ENCODE data around the gene DUT.

Gene DUT

DNA sequence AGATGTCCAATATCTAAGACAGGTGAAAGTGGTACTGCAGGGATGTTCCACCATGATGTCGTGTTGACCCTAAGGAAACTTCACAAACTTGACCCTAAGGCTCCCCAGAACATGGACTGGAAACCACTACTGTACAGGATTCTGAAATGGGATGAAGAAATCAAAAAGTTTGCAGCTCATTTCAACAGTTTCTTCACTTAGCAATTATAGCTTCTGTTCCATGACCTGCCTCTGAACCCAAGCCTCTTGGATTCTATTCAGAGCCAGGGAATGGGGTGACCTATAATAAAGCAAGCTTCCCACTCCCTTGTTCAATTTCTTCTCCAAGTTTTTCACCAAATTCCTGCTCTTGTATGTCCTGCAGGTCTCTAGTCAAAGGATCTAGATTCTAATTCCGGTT, 40.7 kb downstream of the DUT start:
- DNase-seq, result no peak

DNA sequence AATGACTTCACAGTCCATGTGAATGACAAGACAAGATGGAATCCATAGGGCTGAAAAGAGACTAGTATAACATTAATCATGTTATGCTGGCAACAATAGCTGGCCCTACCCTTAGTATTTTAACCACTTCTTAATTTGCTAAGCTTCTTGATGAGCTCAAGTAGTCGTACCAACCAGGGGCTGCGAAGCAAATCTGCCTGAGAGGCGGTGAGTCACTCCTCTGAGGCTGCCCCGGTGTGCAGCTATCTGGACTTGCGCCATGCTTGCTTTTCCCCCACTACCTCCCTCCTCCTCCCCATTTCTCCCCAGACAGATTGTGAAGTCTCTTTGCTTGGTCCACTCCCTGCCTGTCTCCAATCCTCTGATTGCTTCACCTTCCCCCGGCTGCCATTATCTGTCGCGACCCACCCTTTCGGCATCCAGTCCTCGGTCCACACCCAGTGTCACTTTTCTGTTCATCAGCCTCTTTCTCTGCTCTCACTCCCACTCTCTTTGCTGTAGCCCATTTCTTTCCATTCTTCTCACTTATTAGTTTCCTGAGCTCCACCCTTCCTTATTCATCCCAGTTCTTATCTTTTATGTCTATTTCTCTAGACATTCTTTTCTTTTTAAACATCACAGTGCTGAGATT, 42.7 kb downstream of the DUT start:
- DNase-seq, result no peak

DNA sequence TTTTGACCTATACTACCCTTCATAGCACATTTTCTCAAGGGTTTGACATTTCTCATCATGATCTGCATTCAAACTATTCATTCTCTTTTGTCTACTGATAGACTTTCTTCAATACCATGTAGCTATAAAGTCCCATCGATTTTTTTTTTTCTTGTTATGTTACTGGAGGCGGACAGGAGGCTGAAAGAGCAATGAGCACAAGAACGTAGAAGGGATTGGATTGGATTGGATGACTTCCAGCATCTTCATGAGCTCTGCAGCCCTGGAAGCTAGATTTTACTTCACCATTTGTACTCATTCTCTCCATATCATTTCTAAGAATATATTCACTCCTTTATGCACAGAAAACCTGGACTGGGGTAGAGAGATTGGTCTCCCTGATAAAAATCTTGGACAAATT, 43.2 kb downstream of the DUT start:
- DNase-seq, result no peak

DNA sequence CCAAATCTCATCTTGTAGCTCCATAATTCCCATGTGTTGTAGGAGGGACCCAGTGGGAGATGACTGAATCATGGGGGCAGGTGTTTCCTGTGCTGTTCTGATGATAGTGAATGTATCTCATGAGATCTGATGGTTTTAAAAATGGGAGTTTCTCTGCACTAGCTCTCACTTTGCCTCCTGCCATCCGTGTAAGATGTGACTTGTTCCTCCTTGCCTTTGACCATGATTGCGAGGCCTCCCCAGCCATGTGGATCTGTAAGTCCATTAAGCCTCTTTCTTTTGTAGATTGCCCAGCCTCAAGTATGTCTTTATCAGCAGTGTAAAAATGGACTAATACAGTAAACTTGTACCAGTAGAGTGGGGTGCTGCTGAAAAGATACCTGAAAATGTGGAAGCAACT, 44.5 kb downstream of the DUT start:
- no peak for DNase-seq

DNA sequence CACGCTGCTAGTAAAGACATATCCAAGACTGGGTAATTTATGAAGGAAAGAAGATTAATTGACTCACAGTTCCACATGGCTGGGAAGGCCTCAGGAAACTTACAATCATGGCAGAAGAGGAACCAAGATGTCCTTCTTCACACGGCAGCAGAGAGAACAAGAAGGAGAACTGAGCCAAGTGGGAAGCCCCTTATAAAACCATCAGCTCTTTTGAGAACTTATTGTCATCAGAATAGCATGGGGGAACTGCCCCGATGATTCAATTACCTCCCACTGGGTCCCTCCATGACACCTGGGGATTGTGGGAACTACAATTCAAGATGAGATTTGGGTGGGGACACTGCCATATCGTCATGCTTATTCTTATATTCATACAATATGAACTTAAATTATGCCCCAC, 49.0 kb downstream of the DUT start:
- DNase-seq, result no peak

DNA sequence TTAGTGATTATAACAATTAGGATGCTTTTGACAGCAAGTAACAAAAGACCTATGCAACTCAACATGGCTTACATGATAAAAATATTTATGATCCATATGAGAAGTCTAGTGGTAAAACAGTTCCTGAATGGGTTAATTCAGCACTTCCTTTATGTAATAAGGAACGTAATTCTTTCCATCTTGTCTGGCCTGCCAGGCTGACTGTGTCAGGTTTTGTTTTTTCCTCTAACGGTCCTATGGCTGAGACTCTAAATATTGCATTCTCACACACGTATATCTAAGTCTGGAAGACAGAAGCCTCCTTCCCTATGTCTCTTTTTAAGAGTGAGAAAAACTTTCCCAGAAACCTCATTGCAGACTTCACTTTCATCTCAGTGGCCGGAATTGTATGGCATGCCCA, 50.6 kb downstream of the DUT start:
- no peak for DNase-seq

DNA sequence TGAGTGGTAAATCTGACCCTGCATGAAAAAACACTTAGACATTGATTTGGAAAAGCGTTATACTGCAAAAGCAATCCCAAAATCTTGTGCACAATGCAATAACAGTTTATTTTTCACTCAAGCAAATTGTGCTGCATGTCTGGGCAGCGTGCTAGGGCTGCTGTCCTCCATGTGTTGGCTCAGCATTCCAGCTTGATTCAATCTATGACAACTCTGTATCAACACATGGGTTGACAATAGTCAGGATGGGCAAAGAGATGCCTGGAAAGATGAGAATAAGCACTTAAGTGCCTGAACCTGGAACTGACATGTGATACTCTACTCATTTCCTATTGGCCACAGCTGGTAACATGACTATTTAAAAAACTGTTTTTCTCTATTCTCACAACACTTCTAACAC, 51.8 kb downstream of the DUT start:
- DNase-seq, result no peak

DNA sequence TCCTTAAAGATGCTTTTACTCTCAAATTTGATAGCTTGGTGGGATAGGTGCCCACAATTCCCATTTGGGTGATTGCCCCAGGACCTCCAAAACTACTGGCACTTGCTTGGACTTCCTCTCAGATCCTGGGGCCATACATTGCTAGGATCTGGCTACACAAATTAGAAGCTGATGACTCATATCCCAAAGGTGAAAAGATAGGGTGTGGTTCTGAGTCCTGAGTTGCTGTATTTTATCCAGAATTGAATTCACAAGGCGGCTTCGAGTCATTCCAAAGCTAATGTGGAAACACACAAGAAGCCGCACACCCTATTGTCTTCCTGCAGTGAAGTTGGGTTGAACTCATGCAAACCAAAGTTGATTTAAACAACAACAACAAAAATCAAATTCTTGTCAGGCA, 53.4 kb downstream of the DUT start:
- DNase-seq, result no peak

DNA sequence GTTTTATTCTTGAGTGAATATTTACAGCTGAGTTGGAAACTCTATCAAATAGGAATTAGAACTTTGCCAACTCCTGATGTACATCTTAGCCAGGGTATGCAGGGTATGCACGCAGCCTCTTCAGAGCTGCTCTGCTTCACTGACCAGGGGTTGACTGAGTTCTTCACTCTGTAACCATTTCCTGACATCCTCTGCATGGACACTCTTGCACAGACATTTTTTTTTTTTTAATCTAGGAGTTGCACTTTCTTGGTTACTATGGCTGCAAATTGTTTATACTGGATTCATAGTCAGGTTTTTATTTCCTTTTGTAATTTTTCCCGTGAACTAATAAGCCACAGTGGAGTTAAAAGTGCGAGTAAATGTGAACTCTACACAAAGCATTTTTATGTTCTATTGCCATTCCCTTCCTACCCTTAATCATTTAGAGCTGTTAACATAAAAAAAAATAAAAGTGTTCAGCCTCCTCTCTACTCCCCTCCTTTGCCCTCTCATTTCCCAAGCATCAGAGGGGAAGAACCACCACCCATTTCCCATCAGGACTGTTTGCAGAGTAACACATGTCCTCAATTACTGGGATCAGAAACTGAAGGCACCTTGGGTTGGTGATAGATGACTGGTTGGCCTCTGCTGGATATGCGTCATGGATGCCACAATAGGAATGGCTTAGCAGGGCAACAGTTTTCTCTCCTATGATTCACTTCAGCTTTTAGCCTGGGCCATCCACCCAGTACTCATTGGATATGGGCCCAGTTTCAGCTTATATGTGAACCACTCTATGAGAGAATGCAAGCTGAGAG, 54.0 kb downstream of the DUT start:
- DNase-seq, result no peak

DNA sequence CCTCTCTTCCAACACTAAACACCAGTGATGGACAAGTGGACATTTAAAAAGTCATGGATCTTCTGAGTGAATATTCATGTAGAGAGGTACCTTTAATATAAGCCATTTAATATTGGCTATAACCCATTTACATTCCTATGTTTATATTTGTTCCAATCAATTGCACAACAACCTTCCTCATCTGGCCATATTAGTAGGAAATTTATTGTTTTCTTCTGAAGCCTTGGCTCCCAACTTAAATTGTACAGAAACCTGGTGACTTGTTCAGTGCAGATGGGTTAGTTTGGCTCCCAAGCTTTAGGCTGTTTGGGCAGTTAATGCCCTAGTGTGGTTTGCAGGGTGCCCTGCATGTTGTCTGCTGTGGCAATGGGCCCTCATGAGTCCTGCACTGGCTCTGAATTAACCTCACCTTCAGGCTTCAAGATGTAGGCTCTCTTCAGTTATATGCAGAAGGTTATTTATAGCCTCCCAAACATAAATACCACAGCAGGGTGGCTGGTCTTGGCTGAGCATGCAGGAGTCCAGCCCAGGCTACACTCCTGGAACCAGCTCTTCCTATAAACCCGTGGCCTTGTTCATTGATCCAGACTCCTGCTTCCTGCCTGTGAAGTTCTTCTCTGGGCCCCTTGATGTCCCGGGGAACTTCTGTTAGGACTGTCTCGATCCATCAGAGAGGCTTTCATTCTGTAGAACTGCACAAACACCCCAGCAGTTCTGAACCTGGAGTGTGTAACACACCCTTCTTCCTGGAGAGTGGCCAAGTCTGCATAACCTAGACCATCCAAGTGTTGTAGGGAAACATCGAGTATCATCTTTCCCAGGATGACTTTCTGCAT, 57.0 kb downstream of the DUT start:
- DNase-seq, result no peak

DNA sequence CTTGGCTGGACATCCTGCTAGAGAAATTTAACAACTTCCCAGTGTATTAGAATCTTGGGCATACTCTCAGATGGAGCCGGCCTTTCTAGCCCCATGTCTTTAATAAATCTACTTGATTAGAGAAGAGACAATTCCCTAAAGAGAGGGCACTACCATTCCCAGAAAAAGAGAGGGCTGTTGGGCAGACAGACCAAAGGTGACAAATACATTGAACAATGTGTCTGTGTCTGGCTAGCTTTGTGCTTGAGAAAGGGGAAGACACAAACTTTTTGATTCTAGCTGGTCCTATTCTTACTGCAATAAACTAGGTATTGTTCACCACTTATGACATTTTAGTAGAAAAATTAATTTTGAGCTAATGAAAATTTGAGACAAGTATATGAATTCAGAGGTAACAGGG, 57.7 kb downstream of the DUT start:
- DNase-seq, result no peak

DNA sequence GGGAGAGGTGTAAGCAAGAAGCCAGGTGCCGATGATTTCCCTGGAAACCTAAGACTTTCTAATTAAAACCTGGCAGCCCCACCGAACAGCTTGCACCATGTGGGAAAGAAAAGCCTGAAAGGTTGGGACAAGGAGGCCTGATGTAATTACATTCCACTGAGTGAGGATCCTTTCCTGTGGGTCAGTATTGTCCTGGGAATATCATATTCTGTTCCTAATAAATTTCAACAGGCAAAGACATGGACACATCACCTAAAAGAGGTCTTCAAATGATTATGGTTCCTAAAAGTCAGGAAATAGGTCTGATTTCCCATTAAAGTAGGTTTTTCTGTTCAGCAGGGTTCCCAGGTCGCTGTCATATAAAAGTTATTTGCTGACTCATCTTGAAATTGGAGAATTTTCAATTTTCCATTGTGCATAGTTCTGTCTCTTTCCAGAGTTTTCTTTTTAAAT, 58.5 kb downstream of the DUT start:
- DNase-seq, result no peak

DNA sequence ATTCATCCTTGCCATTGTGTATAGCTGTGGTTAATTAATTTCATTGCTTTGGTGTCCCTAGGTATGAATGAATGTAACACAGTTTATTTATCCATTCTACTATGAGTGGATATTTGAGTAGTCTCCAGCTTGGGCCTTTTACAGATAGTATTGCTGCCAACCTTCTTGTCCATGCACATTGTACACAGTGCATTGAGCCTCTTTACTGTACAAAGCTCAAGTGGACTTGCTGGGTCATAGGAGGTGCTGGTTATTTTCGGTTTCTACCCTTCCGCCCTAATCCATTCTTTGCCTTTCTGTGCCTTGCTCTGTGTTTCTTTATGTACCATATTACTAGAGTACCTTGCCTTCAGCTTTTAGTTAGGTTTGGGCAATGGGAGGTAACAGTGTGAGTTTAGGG, 60.7 kb downstream of the DUT start:
- no peak for DNase-seq

DNA sequence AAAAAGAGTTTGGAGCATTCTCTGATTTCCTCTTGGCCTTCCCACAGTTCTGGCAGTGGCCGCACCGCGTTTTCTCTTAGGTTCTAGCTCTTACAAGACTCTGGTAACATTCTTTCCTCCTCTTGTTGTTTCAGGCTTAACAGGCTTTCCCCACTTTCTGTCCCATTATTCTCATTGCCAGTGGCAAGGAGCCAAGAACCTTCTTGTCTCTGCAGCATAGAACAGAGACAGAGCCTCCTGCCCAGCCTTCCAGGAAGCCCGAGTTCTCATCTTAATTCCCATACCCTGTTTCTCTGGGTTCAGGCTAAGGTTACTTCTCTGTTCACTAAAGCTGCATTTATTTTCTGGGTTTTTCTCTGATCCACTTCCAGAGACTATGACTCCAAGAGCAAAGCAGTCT, 61.1 kb downstream of the DUT start:
- no peak for DNase-seq

Data from inflammatory macrophage treated with lipopolysaccharide for 4 hours (primary cell).